ENCODE results near the gene TNS1. TPM values are rescaled to one million over a fixed set of nuclear protein-coding genes. Genes with fewer than 3 reads are reported as not detected.

Gene TNS1
- total RNA-seq, 1 donor from 2014 or later = 219 TPM

DNA sequence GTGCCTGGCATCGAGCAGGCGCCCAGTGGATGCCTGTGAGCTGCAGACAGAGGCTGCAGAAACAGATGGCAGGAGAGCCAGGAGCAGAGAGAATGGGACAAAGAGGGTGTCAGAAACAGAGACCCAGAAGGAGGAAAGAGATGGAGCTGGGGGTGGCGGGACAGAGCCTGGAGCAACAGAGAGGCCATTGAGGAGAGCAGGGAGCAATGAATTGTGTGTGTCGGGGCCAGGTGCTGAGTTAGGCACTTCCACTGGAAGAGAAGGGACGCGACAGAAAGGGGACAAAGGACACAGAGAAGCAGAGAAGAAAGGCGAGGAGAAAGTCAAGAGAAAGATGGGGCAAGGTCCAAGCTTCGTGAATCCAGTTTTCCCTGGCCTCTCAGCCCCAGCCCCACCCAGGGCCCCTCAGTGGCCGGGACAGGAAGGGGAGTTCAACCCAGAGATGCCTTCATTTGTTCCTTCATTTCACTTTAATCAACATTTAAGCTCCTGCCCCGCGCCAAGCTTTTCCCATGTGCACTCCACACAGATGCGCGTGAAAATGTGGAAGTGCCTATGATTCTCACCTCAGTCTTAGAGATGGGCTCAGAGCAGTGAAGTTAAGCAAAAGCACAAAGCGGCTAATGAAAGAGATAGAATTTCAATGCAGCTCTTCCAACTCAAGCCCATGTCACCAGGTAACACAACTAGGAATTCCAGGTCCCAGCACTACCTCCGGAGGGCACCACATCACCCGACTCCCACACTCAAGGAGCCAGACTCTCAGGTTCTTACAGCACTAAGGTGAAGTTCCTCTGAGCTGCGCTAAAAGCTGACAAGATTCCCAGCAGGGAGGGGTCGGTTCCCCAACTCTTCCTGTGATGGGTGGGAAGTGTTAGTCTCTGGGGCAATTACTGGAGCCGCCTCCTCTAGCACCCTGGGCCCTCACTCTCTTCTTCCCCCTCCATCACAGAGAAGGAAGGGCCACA, 55.1 kb downstream of the TNS1 start:
- no peak overlapping the region for H3K4me2 ChIP-seq (ENCODE audit: low read length)
- peak overlapping the region; percentile 66 for H3K4me3 Mint-ChIP-seq (ENCODE audit: unreplicated experiment)

DNA sequence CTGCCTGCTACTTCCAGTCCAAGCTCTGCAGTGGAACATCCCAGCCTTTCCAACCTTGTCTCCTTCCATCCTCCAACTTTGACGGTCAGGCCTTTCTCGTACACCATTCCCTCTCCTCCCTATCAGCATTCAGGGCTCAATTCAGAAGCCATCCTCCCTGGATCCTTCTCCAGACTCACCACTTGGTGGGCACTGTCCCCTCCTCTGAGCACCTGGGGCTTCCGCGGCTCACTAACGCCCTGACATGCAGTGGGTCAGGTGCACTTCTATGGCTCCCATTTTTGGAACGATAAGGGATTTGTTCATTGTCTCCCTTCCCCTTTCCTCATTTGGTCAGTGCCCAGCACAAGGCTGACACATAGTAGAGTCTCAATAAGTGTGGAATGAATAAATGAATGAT, 56.7 kb downstream of the TNS1 start:
- Mint-ChIP-seq H3K27me3 (ENCODE audit: low read depth, unreplicated experiment) (peaks cover 3% of the 10 kb centered on the region), H3K36me3 (ENCODE audit: low read depth, unreplicated experiment) (peaks cover 18% of the 10 kb centered on the region), H3K9me3 (ENCODE audit: unreplicated experiment) (peaks cover 2% of the 10 kb centered on the region), H3K27ac (ENCODE audit: unreplicated experiment) (no peak overlapping the region), H3K4me3 (ENCODE audit: unreplicated experiment) (peak overlapping the region; percentile 10), H3K4me1 (ENCODE audit: low read depth, unreplicated experiment) (peaks cover 39% of the 10 kb centered on the region)
- Histone ChIP-seq H3K9ac (ENCODE audit: low read length) (no peak overlapping the region), H3K27me3 (ENCODE audit: insufficient read depth, low read length) (no peaks in the 10 kb centered on the region), H3K4me3 (ENCODE audit: insufficient read depth, low read depth, low read length) (no peak overlapping the region), H3K36me3 (ENCODE audit: insufficient read depth, low read length) (no peaks in the 10 kb centered on the region), H3K79me2 (ENCODE audit: insufficient read depth, low read length) (peaks cover 70% of the 10 kb centered on the region), H3K4me1 (ENCODE audit: insufficient read depth, low read length) (peaks cover 29% of the 10 kb centered on the region), H3K9me3 (ENCODE audit: insufficient read depth, low read depth, low read length) (no peaks in the 10 kb centered on the region), H4K20me1 (ENCODE audit: insufficient read depth, low read length) (peaks cover 96% of the 10 kb centered on the region), H3K27ac (ENCODE audit: low read depth, low read length) (no peak overlapping the region), H2AFZ (ENCODE audit: low read depth, low read length) (no peak overlapping the region), H3K4me2 (ENCODE audit: low read length) (no peak overlapping the region)
- FAIRE-seq (no peak), DNase-seq (ENCODE audit: low read depth) (no peak)
- TF ChIP-seq, protein P1, sequence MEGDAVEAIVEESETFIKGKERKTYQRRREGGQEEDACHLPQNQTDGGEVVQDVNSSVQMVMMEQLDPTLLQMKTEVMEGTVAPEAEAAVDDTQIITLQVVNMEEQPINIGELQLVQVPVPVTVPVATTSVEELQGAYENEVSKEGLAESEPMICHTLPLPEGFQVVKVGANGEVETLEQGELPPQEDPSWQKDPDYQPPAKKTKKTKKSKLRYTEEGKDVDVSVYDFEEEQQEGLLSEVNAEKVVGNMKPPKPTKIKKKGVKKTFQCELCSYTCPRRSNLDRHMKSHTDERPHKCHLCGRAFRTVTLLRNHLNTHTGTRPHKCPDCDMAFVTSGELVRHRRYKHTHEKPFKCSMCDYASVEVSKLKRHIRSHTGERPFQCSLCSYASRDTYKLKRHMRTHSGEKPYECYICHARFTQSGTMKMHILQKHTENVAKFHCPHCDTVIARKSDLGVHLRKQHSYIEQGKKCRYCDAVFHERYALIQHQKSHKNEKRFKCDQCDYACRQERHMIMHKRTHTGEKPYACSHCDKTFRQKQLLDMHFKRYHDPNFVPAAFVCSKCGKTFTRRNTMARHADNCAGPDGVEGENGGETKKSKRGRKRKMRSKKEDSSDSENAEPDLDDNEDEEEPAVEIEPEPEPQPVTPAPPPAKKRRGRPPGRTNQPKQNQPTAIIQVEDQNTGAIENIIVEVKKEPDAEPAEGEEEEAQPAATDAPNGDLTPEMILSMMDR (IDR thresholded peaks at IDR 0.05; ENCODE audit: insufficient read depth, low read depth, low read length) = no peak
- TF ChIP-seq EZH2 (IDR thresholded peaks at IDR 0.05; ENCODE audit: insufficient read depth, low read length) = no peak

More for the DNA sequence above, 55.1 kb downstream of the TNS1 start:
- Mint-ChIP-seq H3K27me3 (ENCODE audit: low read depth, unreplicated experiment) (peaks cover 3% of the 10 kb centered on the region), H3K9me3 (ENCODE audit: unreplicated experiment) (no peaks in the 10 kb centered on the region), H3K27ac (ENCODE audit: unreplicated experiment) (no peak overlapping the region), H3K4me1 (ENCODE audit: low read depth, unreplicated experiment) (peaks cover 42% of the 10 kb centered on the region), H3K36me3 (ENCODE audit: low read depth, unreplicated experiment) (peaks cover 24% of the 10 kb centered on the region)
- Histone ChIP-seq H3K9ac (ENCODE audit: low read length) (no peak overlapping the region), H3K79me2 (ENCODE audit: insufficient read depth, low read length) (peaks cover 65% of the 10 kb centered on the region), H3K27ac (ENCODE audit: low read depth, low read length) (no peak overlapping the region), H3K36me3 (ENCODE audit: insufficient read depth, low read length) (peaks cover 2% of the 10 kb centered on the region), H3K9me3 (ENCODE audit: insufficient read depth, low read depth, low read length) (no peaks in the 10 kb centered on the region), H4K20me1 (ENCODE audit: insufficient read depth, low read length) (peaks cover 98% of the 10 kb centered on the region), H2AFZ (ENCODE audit: low read depth, low read length) (no peak overlapping the region), H3K4me3 (ENCODE audit: insufficient read depth, low read depth, low read length) (no peak overlapping the region), H3K4me1 (ENCODE audit: insufficient read depth, low read length) (peaks cover 14% of the 10 kb centered on the region), H3K27me3 (ENCODE audit: insufficient read depth, low read length) (no peaks in the 10 kb centered on the region)
- TF ChIP-seq, protein P1 (IDR thresholded peaks at IDR 0.05; ENCODE audit: insufficient read depth, low read depth, low read length) = no peak
- no peak for TF ChIP-seq EZH2 (IDR thresholded peaks at IDR 0.05; ENCODE audit: insufficient read depth, low read length)
- no peak for DNase-seq (ENCODE audit: low read depth)
- FAIRE-seq = no peak

DNA sequence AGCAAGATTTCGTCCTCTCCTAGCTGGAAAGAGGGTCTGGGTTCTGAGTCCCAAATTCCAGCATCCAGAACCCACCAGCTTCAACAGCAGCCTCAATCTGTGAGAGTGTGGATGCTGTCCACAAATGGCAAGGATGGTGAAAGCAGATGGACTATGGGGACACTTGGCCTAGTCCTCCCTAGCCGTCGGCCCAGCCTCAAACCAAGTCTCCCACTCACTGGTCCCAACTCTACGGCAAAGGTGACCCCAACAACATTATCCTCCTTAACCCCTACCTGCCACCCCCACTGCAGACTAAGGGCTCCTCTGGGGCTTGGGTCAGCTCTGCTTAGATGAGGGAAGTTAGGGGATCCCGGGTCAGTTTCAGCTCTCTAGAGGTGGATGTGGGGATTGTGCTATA, 57.3 kb downstream of the TNS1 start:
- TF ChIP-seq, protein P1 (IDR thresholded peaks at IDR 0.05; ENCODE audit: insufficient read depth, low read depth, low read length) = no peak
- TF ChIP-seq EZH2 (IDR thresholded peaks at IDR 0.05; ENCODE audit: insufficient read depth, low read length) = no peak
- Histone ChIP-seq H3K4me2 (ENCODE audit: low read length) (no peak overlapping the region), H2AFZ (ENCODE audit: low read depth, low read length) (no peak overlapping the region), H3K79me2 (ENCODE audit: insufficient read depth, low read length) (peaks cover 70% of the 10 kb centered on the region), H3K36me3 (ENCODE audit: insufficient read depth, low read length) (no peaks in the 10 kb centered on the region), H3K27ac (ENCODE audit: low read depth, low read length) (no peak overlapping the region), H3K9ac (ENCODE audit: low read length) (no peak overlapping the region), H4K20me1 (ENCODE audit: insufficient read depth, low read length) (peaks cover 96% of the 10 kb centered on the region), H3K9me3 (ENCODE audit: insufficient read depth, low read depth, low read length) (no peaks in the 10 kb centered on the region), H3K4me1 (ENCODE audit: insufficient read depth, low read length) (peaks cover 34% of the 10 kb centered on the region), H3K4me3 (ENCODE audit: insufficient read depth, low read depth, low read length) (no peak overlapping the region), H3K27me3 (ENCODE audit: insufficient read depth, low read length) (no peaks in the 10 kb centered on the region)
- FAIRE-seq (no peak), DNase-seq (ENCODE audit: low read depth) (no peak)
- peaks cover 39% of the 10 kb centered on the region for H3K4me1 Mint-ChIP-seq (ENCODE audit: low read depth, unreplicated experiment)
- H3K4me3 Mint-ChIP-seq (ENCODE audit: unreplicated experiment) = no peak overlapping the region
- H3K36me3 Mint-ChIP-seq (ENCODE audit: low read depth, unreplicated experiment) = peaks cover 18% of the 10 kb centered on the region
- peaks cover 3% of the 10 kb centered on the region for H3K27me3 Mint-ChIP-seq (ENCODE audit: low read depth, unreplicated experiment)
- peaks cover 2% of the 10 kb centered on the region for H3K9me3 Mint-ChIP-seq (ENCODE audit: unreplicated experiment)
- no peak overlapping the region for H3K27ac Mint-ChIP-seq (ENCODE audit: unreplicated experiment)
